Mesodermal cell (in vitro differentiated cells): ENCODE measurements around the gene PGAM4.
"Not testable (repeated sequence)": the region's sequence is repeated elsewhere in the genome, so short reads cannot be mapped to it uniquely, and the experiment has no call there.

ENCODE experiments used
- H3K27ac ChIP-seq: 2 replicates; pipeline ENCODE4 v1.7.0; 2013; ENCODE audit warnings: mild to moderate bottlenecking, low read depth, low read length, moderate library complexity; ENCODE audit not compliant: severe bottlenecking
- H3K36me3 ChIP-seq: 2 replicates; pipeline ENCODE4 v1.7.1; 2013; ENCODE audit warnings: mild to moderate bottlenecking, low read length, moderate library complexity; ENCODE audit not compliant: control insufficient read depth, insufficient read depth
- H3K4me1 ChIP-seq: one replicate; pipeline ENCODE4 v1.7.1; 2013; ENCODE audit warnings: mild to moderate bottlenecking, low read length; ENCODE audit not compliant: insufficient read depth, control insufficient read depth, poor library complexity, severe bottlenecking
- H3K4me3 ChIP-seq: 2 replicates; pipeline ENCODE4 v1.7.0; 2013; ENCODE audit warnings: low read length, control low read depth, mild to moderate bottlenecking; ENCODE audit not compliant: insufficient read depth, poor library complexity, severe bottlenecking; ENCODE audit errors: extremely low read depth
- H3K9me3 ChIP-seq: 2 replicates; pipeline ENCODE4 v1.7.1; 2013; ENCODE audit warnings: mild to moderate bottlenecking, low read length, moderate library complexity; ENCODE audit not compliant: control insufficient read depth
- WGBS, 2 experiments: methylation state at CpG; one replicate each; pipeline ENCODE4 v1.1.5; 2013; ENCODE audit warnings: missing lambda C conversion rate in 2 of 2; ENCODE audit not compliant: insufficient coverage in 2 of 2; 5-methylcytosine and 5-hydroxymethylcytosine counted together

The PGAM4 gene

DNA sequence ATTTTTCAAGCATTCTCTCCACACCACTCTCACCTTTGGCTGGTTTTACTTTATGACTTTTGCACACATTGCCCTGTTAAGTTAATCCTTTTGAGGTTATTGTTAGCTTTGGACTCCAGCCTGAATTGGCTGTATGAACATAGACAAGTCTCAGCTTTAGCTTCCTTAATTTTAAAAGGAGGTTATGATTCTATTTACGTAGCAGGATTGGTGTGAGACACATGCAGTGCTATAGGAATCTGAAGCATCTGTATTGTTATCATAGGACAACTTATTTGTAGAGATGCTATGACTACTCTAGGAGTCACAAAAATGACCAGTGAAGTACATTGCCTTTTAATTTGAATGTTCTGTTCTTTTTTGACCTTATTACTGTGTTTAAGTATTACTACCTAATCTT, 15.7 kb downstream of the PGAM4 start:
- H3K27ac ChIP-seq, result no peak overlapping the region
- H3K36me3 ChIP-seq, result no peaks in the 10 kb centered on the region
- no peaks in the 10 kb centered on the region for H3K9me3 ChIP-seq
- WGBS, 2 experiments, result no CpG with 5 or more reads among the region's 1 CpG
- no peak overlapping the region for H3K4me3 ChIP-seq
- no peaks in the 10 kb centered on the region for H3K4me1 ChIP-seq

DNA sequence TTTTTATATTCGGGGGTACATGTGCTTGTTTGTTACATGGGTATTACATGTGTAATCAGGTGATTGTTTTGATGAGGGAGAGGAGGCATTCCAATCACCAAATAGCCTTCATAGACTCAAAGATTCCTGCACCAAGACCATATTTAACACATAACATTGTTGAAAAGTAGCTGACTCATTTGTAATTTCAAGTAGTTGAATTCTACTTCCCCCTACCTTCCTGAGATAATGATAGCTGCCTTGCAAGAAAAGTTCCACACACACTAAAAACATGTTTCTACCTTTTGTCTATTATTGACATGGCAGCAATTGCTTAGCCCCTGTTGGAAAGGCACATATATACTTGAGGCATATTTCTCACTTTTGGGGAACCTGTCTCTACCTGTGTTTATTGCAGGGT, 16.1 kb downstream of the PGAM4 start:
- whole genome bisulfite sequencing, 2 experiments, result no CpG with 5 or more reads among the region's 1 CpG
- Histone ChIP-seq H3K27ac (no peak overlapping the region), H3K9me3 (no peaks in the 10 kb centered on the region), H3K36me3 (no peaks in the 10 kb centered on the region), H3K4me3 (no peak overlapping the region), H3K4me1 (no peaks in the 10 kb centered on the region)

DNA sequence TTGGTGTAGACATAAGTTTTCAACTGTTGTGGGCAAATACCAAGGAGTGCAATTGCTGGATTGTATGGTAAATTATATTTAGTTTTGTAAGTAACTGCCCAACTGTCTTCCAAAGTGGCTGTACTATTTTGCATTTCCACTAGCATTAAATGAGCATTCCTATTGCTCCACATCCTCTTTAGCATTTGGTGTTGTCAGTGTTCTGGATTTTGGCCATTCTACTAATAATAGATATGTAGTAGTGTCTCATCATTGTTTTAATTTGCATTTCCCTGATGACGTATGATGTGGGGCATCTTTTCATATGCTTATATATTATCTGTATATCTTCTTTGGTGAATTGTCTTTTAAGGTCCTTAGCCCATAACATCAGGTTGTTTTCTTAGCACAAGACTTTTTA, 17.3 kb downstream of the PGAM4 start:
- no peaks in the 10 kb centered on the region for H3K36me3 ChIP-seq
- no peak overlapping the region for H3K4me3 ChIP-seq
- H3K27ac ChIP-seq, result no peak overlapping the region
- WGBS, 2 experiments, result no CpG with 5 or more reads among the region's 1 CpG
- no peaks in the 10 kb centered on the region for H3K9me3 ChIP-seq
- no peaks in the 10 kb centered on the region for H3K4me1 ChIP-seq

DNA sequence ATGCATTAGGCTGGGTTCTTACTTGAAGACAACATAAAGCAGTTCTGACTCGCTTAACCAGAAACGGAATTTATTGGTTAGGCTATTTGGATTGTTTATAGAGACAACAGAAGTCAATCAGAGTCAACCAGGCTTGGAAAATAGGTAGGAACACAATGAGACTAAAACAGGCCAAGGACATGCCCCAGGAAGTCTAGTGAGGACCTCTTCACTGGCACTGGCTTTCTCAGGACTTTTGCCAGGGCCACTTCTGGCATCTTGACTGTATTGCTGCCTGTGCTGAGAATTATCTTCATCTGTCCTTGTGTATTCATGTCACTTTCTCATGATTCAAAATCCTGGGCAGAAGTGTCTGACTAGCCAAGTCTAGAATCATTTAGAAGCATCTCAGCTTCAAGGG, 19.6 kb downstream of the PGAM4 start:
- Histone ChIP-seq H3K36me3 (no peaks in the 10 kb centered on the region), H3K9me3 (no peaks in the 10 kb centered on the region), H3K4me1 (no peaks in the 10 kb centered on the region), H3K4me3 (no peak overlapping the region), H3K27ac (no peak overlapping the region)
- WGBS, 2 experiments, result no CpG with 5 or more reads among the region's 2 CpGs

DNA sequence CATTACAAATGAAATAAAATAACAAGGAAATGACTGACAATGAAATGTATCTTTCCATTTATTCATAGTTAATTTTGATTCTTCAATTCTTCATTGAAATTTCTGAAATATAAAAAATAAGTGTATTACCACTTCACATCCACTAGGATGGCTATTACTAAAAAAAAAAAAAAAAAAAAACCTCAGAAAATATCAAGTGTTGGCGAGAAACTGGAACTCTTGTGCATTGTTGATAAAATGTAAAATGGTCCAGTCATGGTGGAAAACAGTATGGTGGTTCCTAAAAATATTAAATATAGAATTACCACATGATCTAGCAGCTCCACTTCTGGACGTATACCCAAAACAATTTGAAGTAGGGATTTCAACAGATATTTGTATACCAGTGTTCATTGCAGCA, 22.9 kb downstream of the PGAM4 start:
- no peak overlapping the region for H3K27ac ChIP-seq
- no peaks in the 10 kb centered on the region for H3K4me1 ChIP-seq
- H3K4me3 ChIP-seq, result no peak overlapping the region
- H3K36me3 ChIP-seq, result no peaks in the 10 kb centered on the region
- H3K9me3 ChIP-seq, result no peaks in the 10 kb centered on the region
- WGBS, 2 experiments, result no CpG with 5 or more reads among the region's 2 CpGs

DNA sequence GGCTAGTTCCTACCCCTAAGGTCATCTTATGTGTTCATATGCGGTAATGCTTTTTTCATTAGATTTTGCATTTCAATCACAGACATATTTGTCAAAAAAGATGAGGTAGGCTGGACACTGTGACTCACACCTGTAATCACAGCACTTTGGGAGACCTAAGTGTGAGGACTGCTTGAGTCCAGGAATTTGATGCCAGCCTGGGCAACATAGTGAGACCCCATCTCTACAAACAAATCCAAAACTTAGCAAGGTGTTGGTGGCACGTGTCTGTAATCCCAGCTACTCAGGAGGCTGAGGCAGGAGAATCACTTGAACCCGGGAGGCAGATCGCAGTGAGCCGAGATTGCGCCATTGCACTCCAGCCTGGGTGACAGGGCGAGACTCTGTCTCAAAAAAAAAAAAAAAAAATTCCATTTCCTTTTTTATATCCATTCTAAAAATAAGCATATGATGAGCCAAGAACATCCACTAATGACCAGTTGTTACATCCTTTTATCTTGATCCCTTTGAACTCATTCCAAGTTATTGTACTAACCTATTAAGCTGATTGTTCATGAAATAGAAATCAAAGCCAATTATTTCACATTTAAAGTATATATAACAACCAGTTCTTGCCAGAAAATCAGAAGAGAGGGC, 23.4 kb downstream of the PGAM4 start:
- Histone ChIP-seq H3K36me3 (no peaks in the 10 kb centered on the region), H3K4me1 (no peaks in the 10 kb centered on the region), H3K9me3 (no peaks in the 10 kb centered on the region), H3K27ac (no peak overlapping the region), H3K4me3 (no peak overlapping the region)
- 60 to 100% methylated on average over 1 to 3 of the region's 7 CpGs for WGBS, 2 experiments

DNA sequence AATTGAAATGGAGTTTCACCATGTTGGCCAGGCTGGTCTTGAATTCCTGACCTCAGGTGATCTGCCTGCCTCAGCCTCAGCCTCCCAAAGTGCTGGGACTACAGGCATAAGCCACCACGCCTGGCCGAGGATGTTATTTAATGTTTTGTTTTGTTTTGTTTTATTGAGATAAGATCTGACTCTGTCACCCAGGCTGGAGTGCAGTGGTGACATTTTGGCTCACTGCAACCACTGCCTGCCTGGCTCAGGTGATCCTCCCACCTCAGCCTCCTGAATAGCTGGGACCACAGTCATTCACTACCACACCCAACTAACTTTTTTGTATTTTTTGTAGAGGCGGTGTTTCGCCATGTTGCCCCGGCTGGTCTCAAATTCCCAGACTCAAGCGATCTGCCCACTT, 24.4 kb downstream of the PGAM4 start:
- not testable (repeated sequence) for H3K4me3 ChIP-seq, H3K9me3 ChIP-seq, H3K36me3 ChIP-seq, H3K4me1 ChIP-seq, H3K27ac ChIP-seq
- WGBS, 2 experiments, result no CpG with 5 or more reads among the region's 6 CpGs

DNA sequence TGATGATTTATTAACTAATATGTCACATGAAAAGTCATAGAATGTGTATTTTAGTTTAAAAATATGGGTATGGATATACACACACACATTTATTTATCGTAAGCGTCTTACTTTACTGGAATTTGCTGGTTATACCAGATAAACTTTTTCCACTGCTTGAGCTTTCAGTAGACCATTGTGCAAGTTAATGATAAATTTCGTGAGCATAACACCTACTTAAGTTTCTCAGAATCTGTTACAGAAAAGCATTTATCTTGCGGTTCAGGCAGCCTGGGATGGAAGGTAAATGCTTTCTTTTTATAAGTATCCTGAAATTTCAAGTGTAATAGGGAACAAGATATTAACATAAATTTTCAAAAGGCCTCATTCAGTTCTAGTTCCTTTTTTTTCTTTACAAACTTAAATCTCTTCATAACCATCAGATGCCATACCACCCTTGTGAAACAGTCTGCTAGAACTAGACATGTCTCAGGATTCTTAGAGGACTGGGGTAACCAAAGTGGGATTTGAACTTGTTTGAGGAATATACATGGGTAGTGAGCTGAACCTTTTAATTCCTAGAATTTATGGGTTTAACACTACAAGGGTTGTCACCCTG, 31.3 kb downstream of the PGAM4 start:
- no peaks in the 10 kb centered on the region for H3K36me3 ChIP-seq
- H3K4me3 ChIP-seq, result no peak overlapping the region
- no peak overlapping the region for H3K27ac ChIP-seq
- H3K9me3 ChIP-seq, result no peaks in the 10 kb centered on the region
- H3K4me1 ChIP-seq, result no peaks in the 10 kb centered on the region
- no CpG with 5 or more reads among the region's 4 CpGs for WGBS, 2 experiments

DNA sequence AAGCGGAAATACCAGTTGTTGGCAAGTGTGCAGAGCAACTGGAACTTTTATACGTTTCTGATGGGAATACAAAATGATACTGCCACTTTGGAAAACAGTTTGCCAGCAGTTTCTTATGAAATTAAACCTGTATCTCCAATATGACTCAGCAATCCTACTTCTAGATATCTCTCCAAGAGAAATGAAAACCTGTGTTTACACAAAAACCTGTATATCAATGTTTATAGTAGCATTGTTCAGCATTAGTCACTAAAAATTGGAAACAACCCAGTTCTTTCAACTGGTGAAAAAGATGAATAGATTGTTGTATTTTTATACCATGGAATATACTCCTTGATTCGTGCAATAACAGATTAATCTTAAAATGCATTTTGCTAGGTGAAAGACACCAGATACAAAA, 32.1 kb downstream of the PGAM4 start:
- Histone ChIP-seq H3K4me3 (no peak overlapping the region), H3K9me3 (no peaks in the 10 kb centered on the region), H3K36me3 (no peaks in the 10 kb centered on the region), H3K27ac (no peak overlapping the region), H3K4me1 (no peaks in the 10 kb centered on the region)
- 83 to 100% methylated on average over 1 of the region's 3 CpGs for WGBS, 2 experiments

DNA sequence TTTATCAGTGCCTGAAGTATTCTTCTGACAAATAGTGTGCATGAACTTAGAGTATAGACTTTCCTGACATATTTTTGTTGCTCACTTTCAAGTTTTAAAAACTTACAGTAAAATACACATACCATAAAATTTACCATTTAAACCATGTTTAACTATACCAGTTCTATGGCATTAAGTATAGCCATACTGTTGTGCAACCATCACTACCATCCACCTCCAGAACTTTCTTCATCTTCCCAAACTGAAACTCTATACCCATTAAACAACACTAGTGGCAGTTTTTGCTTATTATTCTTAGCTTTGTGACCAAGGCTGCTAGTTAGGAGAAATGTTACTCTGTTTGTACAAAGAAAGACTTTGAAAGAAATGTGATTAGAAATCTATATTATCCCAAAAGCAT, 33.1 kb downstream of the PGAM4 start:
- no peak overlapping the region for H3K27ac ChIP-seq
- no peak overlapping the region for H3K4me3 ChIP-seq
- no peaks in the 10 kb centered on the region for H3K9me3 ChIP-seq
- no peaks in the 10 kb centered on the region for H3K4me1 ChIP-seq
- no peaks in the 10 kb centered on the region for H3K36me3 ChIP-seq

DNA sequence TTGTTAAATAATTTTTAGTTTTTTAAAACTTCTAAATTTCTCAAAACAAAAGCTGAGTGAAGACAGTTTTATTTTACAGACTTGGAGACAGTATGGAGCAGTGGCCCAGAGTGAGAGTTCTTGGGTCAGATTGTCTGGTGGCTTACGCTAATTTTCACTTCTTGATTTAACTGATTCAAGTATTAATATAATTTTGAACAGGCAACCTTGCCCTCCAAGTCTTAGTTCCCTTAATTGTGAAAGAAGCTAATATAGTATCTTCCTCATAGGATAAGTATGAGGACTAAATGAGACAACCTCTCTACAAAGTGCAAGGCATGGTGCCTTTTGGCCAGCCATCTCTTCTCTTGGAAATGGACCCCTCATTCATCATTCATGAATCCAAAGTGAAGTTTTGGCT, 33.6 kb downstream of the PGAM4 start:
- Histone ChIP-seq H3K9me3 (no peaks in the 10 kb centered on the region), H3K4me3 (no peak overlapping the region), H3K27ac (no peak overlapping the region), H3K36me3 (no peaks in the 10 kb centered on the region), H3K4me1 (no peaks in the 10 kb centered on the region)
- WGBS, 2 experiments, result no CpG with 5 or more reads among the region's 1 CpG
